ENCODE results near the gene DNM3.

DNM3 gene

GRCh38 chr1:172167796-172168596, 326.7 kb downstream of the DNM3 start (continued):
- TF ChIP-seq ZNF280C (tag by site-specific recombination; IDR thresholded peaks at IDR 0.05) (no peak), ZNF843 (tag by site-specific recombination; IDR thresholded peaks at IDR 0.05) (no peak), ZNF837 (tag by site-specific recombination; IDR thresholded peaks at IDR 0.05) (no peak), ZNF560 (tag by site-specific recombination; IDR thresholded peaks at IDR 0.05; ENCODE audit: borderline replicate concordance) (no peak), REST (tag by site-specific recombination; IDR thresholded peaks at IDR 0.05) (no peak), SP2 (tag by site-specific recombination; IDR thresholded peaks at IDR 0.05) (no peak), MZF1 (tag by site-specific recombination; IDR thresholded peaks at IDR 0.05; ENCODE audit: borderline replicate concordance) (no peak)

GRCh38 chr1:172168597-172168872, 327.2 kb downstream of the DNM3 start:
- ChIA-PET POLR2A (no interaction called here), CTCF (interaction anchor here (0.5 kb wide), 1 partner anchor 26 kb away, joined by 4 read pairs; no protein-coding TSS in a partner anchor)
- no peak overlapping the region for H3K4me3 ChIP-seq (ENCODE audit: low read depth, low read length)
- H3K4me1 ChIP-seq (ENCODE audit: control insufficient read depth, insufficient read depth, low read length) = no peaks in the 10 kb centered on the region
- H3K36me3 ChIP-seq (ENCODE audit: control insufficient read depth in 2 of 2, insufficient read depth in 1 of 2, low read length in 2 of 2) = no peaks in the 10 kb centered on the region
- TF ChIP-seq ZNF184 (tag by site-specific recombination; IDR thresholded peaks at IDR 0.05) (no peak), ZNF335 (tag by site-specific recombination; conservative IDR thresholded peaks at IDR 0.05) (no peak), ZNF426 (tag by site-specific recombination; IDR thresholded peaks at IDR 0.05) (no peak), ZBTB21 (tag by site-specific recombination; IDR thresholded peaks at IDR 0.05) (no peak), ZNF157 (tag by site-specific recombination; IDR thresholded peaks at IDR 0.05) (no peak), KLF1 (tag by site-specific recombination; IDR thresholded peaks at IDR 0.05) (no peak), ZNF521 (tag by site-specific recombination; IDR thresholded peaks at IDR 0.05) (no peak), ZNF280D (tag by site-specific recombination; IDR thresholded peaks at IDR 0.05) (no peak), MYNN (tag by site-specific recombination; IDR thresholded peaks at IDR 0.05; ENCODE audit: borderline replicate concordance) (no peak)
- H3K9me3 ChIP-seq (ENCODE audit: control insufficient read depth, insufficient read depth, low read depth, low read length) = no peaks in the 10 kb centered on the region
- H3K27ac ChIP-seq (ENCODE audit: extremely low read depth, low read depth, low read length) = no peak overlapping the region
